OCI-LY1 (cell line): ENCODE results near the gene IDE.

Experiments
- H2AFZ ChIP-seq: fragments of 200-600 bp; sonication (generic), shearing (Covaris generic); 2 replicates; pipeline ENCODE4 v1.6.0; 2014; ENCODE audit warnings: antibody characterized with exemption, mild to moderate bottlenecking, low read length
- H3F3A ChIP-seq: fragments of 200-600 bp; sonication (generic), shearing (Covaris generic); 2 replicates; pipeline ENCODE4 v1.6.0; 2014; ENCODE audit warnings: mild to moderate bottlenecking, antibody characterized with exemption, low read length, moderate library complexity; ENCODE audit not compliant: insufficient read depth
- H3K27ac ChIP-seq: fragments of 200-600 bp; sonication (generic); 2 replicates; pipeline ENCODE4 v1.5.1; 2014; ENCODE audit warnings: low read length, mixed run types, mild to moderate bottlenecking, low read depth; ENCODE audit not compliant: poor library complexity, severe bottlenecking
- H3K27me3 ChIP-seq: fragments of 200-600 bp; sonication (generic); 2 replicates; pipeline ENCODE4 v1.6.0; 2014; ENCODE audit warnings: antibody characterized with exemption, mild to moderate bottlenecking, low read length, moderate library complexity; ENCODE audit not compliant: insufficient read depth
- H3K36me3 ChIP-seq: fragments of 200-600 bp; sonication (generic); 2 replicates; pipeline ENCODE4 v1.6.1; 2014; ENCODE audit warnings: mild to moderate bottlenecking, antibody characterized with exemption, low read length, moderate library complexity, mixed read lengths; ENCODE audit not compliant: insufficient read depth
- H3K4me1 ChIP-seq: fragments of 200-600 bp; sonication (generic); 2 replicates; pipeline ENCODE4 v1.5.1; 2014; ENCODE audit warnings: mild to moderate bottlenecking, low read length, moderate library complexity; ENCODE audit not compliant: insufficient read depth, severe bottlenecking
- H3K4me2 ChIP-seq: fragments of 200-600 bp; sonication (generic), shearing (Covaris generic); 2 replicates; pipeline ENCODE4 v1.6.1; 2014; ENCODE audit warnings: low read length
- H3K4me3 ChIP-seq: fragments of 200-600 bp; sonication (generic); 2 replicates; pipeline ENCODE4 v1.5.1; 2014; ENCODE audit warnings: low read length, low read depth, mild to moderate bottlenecking, mixed read lengths; ENCODE audit not compliant: poor library complexity, severe bottlenecking
- H3K79me2 ChIP-seq: fragments of 200-600 bp; shearing (Covaris generic); 2 replicates; pipeline ENCODE4 v1.6.1; 2016; ENCODE audit warnings: mixed run types, low read length, mixed read lengths; ENCODE audit not compliant: insufficient read depth
- H3K9ac ChIP-seq: fragments of 200-600 bp; sonication (generic), shearing (Covaris generic); 2 replicates; pipeline ENCODE4 v1.6.1; 2014; ENCODE audit warnings: mild to moderate bottlenecking, low read length, mixed read lengths
- H3K9me2 ChIP-seq: fragments of 200-600 bp; sonication (generic), shearing (Covaris generic); 2 replicates; pipeline ENCODE4 v1.6.1; 2014; ENCODE audit warnings: low read depth, mild to moderate bottlenecking, low read length, mixed read lengths
- H3K9me3 ChIP-seq: fragments of 200-600 bp; shearing (Covaris generic); 2 replicates; pipeline ENCODE4 v1.6.1; 2014; ENCODE audit warnings: low read length, mixed read lengths
- H4K20me1 ChIP-seq: fragments of 200-600 bp; sonication (generic), shearing (Covaris generic); 2 replicates; pipeline ENCODE4 v1.6.0; 2016; ENCODE audit warnings: mild to moderate bottlenecking, low read length; ENCODE audit not compliant: insufficient read depth
- EZH2 ChIP-seq: fragments of 200-600 bp; sonication (generic), shearing (Covaris generic); IDR thresholded peaks from 2 replicates; pipeline ENCODE4 v1.8.0; 2017; ENCODE audit warnings: borderline replicate concordance, mixed run types, mild to moderate bottlenecking, antibody characterized with exemption, low read length, moderate library complexity, mixed read lengths
- TF ChIP-seq, protein P1 (sequence below): fragments of 200-600 bp; sonication (generic), shearing (Covaris generic); IDR thresholded peaks from 2 replicates; pipeline ENCODE4 v1.5.1; 2017; ENCODE audit warnings: mild to moderate bottlenecking, antibody characterized with exemption, low read length, moderate library complexity, mixed read lengths

Gene IDE

DNA sequence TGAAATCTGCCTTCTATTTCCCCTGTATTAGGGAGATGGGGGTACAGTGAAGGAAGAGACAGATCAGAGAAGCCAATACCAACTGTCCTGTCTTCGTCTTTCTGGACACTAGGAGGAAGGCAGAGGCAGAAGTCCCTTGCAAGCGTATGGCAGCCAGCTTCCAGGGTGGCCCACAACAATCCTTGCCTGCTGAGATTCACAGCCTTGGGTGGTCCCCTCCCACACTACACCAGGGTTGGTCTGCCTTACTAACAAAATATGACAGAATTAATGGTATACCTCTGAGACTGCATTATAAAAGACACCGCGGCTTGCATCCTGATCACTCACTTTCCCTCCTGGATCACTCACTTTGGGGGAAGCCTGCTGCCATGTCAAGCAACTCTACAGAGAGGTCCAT is 90.4 kb downstream of the IDE start:
- Histone ChIP-seq H3K27me3 (no peaks in the 10 kb centered on the region), H3K9ac (no peak overlapping the region), H3K79me2 (no peaks in the 10 kb centered on the region), H3K4me3 (no peak overlapping the region), H3K36me3 (peaks cover 31% of the 10 kb centered on the region), H3K4me2 (no peak overlapping the region), H3F3A (no peaks in the 10 kb centered on the region), H3K4me1 (no peaks in the 10 kb centered on the region), H3K27ac (no peak overlapping the region), H4K20me1 (no peaks in the 10 kb centered on the region), H2AFZ (no peak overlapping the region), H3K9me3 (no peaks in the 10 kb centered on the region), H3K9me2 (no peaks in the 10 kb centered on the region)
- TF ChIP-seq, protein P1, sequence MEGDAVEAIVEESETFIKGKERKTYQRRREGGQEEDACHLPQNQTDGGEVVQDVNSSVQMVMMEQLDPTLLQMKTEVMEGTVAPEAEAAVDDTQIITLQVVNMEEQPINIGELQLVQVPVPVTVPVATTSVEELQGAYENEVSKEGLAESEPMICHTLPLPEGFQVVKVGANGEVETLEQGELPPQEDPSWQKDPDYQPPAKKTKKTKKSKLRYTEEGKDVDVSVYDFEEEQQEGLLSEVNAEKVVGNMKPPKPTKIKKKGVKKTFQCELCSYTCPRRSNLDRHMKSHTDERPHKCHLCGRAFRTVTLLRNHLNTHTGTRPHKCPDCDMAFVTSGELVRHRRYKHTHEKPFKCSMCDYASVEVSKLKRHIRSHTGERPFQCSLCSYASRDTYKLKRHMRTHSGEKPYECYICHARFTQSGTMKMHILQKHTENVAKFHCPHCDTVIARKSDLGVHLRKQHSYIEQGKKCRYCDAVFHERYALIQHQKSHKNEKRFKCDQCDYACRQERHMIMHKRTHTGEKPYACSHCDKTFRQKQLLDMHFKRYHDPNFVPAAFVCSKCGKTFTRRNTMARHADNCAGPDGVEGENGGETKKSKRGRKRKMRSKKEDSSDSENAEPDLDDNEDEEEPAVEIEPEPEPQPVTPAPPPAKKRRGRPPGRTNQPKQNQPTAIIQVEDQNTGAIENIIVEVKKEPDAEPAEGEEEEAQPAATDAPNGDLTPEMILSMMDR = no peak

DNA sequence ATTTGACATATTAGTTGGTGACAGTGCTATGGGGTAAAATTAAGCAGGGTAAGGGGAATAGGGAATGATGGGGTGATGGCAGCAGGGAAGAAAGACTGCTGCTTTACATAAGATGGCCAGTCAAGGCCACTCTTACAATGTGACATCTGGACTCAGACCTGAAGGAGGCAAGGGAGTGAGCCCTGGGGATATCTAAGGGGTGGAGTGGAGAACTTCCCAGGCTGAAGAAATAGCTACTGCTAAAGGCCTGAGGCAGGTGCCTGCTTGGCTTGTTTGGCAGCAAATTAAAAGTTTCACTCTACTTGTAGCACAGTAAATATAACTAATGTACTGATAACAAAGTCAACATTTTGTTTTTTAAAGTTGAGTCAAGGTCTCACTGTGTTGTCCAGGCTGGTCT is 93.5 kb downstream of the IDE start:
- no peaks in the 10 kb centered on the region for H3K9me3 ChIP-seq
- TF ChIP-seq EZH2 = no peak
- TF ChIP-seq, protein P1 = no peak
- H4K20me1 ChIP-seq = no peaks in the 10 kb centered on the region
- H3K27me3 ChIP-seq = no peaks in the 10 kb centered on the region
- no peak overlapping the region for H3K4me3 ChIP-seq
- H3K9me2 ChIP-seq = no peaks in the 10 kb centered on the region
- H3F3A ChIP-seq = no peaks in the 10 kb centered on the region
- no peak overlapping the region for H3K4me2 ChIP-seq
- H3K27ac ChIP-seq = no peak overlapping the region
- peaks cover 13% of the 10 kb centered on the region; the same call in 1 of the 2 replicates for H3K36me3 ChIP-seq
- H3K4me1 ChIP-seq = no peaks in the 10 kb centered on the region
- no peak overlapping the region for H3K9ac ChIP-seq
- H3K79me2 ChIP-seq = no peaks in the 10 kb centered on the region
- H2AFZ ChIP-seq = no peak overlapping the region

DNA sequence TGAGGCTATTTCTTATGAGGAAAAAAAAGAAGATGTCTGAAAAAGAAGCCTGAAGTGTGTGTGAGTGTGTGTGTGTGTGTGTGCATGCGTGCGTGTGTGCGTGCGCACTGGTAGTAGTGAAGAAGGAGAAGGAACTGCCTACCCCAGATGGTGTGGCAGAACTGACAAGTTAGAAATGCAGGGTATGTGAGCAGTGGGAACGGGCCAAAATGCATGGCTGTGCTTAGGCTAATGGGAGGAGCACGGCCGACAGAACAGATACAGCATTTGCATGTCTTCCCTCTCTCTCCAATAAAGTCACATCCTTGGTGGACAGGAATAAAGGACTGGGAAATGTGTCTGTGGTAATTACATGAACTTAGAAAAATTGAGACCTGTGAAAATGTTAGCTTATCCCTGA is 94.3 kb downstream of the IDE start:
- no peaks in the 10 kb centered on the region for H3K27me3 ChIP-seq
- no peak overlapping the region for H3K9ac ChIP-seq
- peaks cover 18% of the 10 kb centered on the region; the same call in 1 of the 2 replicates for H3K36me3 ChIP-seq
- H3K9me2 ChIP-seq = no peaks in the 10 kb centered on the region
- no peak overlapping the region for H2AFZ ChIP-seq
- no peak overlapping the region for H3K4me3 ChIP-seq
- TF ChIP-seq EZH2 = no peak
- TF ChIP-seq, protein P1 = no peak
- no peak overlapping the region for H3K27ac ChIP-seq
- no peaks in the 10 kb centered on the region for H3K9me3 ChIP-seq
- H4K20me1 ChIP-seq = no peaks in the 10 kb centered on the region
- H3K4me1 ChIP-seq = no peaks in the 10 kb centered on the region
- no peaks in the 10 kb centered on the region for H3K79me2 ChIP-seq
- no peaks in the 10 kb centered on the region for H3F3A ChIP-seq
- H3K4me2 ChIP-seq = no peak overlapping the region
